HL-60 (cell line): ENCODE data around the gene SIN3A.

Source experiments
- GABPA ChIP-seq: IDR thresholded peaks from 2 replicates; pipeline ENCODE4 v1.6.1; 2012; ENCODE audit warnings: low read depth
- POLR2AphosphoS5 ChIP-seq: IDR thresholded peaks from 2 replicates; pipeline ENCODE4 v1.6.1; 2012; ENCODE audit warnings: low read depth
- TF ChIP-seq, protein P1 (sequence below): IDR thresholded peaks from one replicate; pipeline ENCODE4 v1.5.1; 2011; ENCODE audit warnings: low read length, control low read depth, inconsistent platforms; ENCODE audit not compliant: insufficient read depth
- TF ChIP-seq, protein P2 (sequence below): IDR thresholded peaks from 2 replicates; pipeline ENCODE4 v1.6.1; 2012; ENCODE audit warnings: low read depth; ENCODE audit not compliant: insufficient replicate concordance

DNA sequence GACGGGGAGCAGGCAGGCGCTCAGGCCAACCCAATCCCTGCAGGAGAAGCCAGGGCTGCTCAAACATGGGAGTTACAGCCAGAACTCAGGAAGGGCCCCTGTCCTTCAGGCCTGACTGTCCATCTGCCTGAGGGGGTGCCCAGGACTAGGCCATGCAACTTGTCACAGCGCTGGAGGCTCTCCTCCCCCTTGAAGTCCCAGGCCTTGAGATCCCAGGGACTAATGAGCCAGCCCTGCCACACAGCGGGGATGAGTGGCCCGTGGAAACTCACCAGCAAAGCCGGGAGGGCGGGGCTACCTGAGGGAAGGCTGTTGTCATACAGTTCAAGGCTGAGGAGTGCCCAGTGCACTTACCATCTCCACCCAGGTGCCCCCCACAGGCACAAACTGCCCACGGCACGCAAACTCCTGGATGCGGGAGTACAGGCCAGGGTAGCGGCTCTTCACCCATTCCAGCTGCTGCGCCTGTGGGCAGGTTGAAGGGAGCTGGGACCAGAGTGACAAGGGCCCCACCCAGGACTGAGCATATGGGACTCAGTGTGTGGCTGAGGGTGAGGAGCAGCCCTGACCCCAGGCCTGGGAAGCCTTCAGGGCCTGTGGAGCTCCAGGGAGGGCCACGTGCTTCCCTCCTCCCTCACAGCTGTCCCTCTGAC, 89.4 kb downstream of the SIN3A start:
- TF ChIP-seq, protein P1, sequence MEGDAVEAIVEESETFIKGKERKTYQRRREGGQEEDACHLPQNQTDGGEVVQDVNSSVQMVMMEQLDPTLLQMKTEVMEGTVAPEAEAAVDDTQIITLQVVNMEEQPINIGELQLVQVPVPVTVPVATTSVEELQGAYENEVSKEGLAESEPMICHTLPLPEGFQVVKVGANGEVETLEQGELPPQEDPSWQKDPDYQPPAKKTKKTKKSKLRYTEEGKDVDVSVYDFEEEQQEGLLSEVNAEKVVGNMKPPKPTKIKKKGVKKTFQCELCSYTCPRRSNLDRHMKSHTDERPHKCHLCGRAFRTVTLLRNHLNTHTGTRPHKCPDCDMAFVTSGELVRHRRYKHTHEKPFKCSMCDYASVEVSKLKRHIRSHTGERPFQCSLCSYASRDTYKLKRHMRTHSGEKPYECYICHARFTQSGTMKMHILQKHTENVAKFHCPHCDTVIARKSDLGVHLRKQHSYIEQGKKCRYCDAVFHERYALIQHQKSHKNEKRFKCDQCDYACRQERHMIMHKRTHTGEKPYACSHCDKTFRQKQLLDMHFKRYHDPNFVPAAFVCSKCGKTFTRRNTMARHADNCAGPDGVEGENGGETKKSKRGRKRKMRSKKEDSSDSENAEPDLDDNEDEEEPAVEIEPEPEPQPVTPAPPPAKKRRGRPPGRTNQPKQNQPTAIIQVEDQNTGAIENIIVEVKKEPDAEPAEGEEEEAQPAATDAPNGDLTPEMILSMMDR: no peak
- no peak for TF ChIP-seq POLR2AphosphoS5
- no peak for TF ChIP-seq GABPA
- TF ChIP-seq, protein P2, sequence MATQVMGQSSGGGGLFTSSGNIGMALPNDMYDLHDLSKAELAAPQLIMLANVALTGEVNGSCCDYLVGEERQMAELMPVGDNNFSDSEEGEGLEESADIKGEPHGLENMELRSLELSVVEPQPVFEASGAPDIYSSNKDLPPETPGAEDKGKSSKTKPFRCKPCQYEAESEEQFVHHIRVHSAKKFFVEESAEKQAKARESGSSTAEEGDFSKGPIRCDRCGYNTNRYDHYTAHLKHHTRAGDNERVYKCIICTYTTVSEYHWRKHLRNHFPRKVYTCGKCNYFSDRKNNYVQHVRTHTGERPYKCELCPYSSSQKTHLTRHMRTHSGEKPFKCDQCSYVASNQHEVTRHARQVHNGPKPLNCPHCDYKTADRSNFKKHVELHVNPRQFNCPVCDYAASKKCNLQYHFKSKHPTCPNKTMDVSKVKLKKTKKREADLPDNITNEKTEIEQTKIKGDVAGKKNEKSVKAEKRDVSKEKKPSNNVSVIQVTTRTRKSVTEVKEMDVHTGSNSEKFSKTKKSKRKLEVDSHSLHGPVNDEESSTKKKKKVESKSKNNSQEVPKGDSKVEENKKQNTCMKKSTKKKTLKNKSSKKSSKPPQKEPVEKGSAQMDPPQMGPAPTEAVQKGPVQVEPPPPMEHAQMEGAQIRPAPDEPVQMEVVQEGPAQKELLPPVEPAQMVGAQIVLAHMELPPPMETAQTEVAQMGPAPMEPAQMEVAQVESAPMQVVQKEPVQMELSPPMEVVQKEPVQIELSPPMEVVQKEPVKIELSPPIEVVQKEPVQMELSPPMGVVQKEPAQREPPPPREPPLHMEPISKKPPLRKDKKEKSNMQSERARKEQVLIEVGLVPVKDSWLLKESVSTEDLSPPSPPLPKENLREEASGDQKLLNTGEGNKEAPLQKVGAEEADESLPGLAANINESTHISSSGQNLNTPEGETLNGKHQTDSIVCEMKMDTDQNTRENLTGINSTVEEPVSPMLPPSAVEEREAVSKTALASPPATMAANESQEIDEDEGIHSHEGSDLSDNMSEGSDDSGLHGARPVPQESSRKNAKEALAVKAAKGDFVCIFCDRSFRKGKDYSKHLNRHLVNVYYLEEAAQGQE: no peak
